BJ (cell line): ENCODE results near the gene SKA3. TPM values are rescaled to one million over a fixed set of nuclear protein-coding genes. Genes with fewer than 3 reads are reported as not detected.
"Not testable (repeated sequence)": the region's sequence is repeated elsewhere in the genome, so short reads cannot be mapped to it uniquely, and the experiment has no call there.

Source experiments
- CTCF ChIA-PET: fragments of 350-600 bp; formaldehyde crosslinking; extraction: SDS; loops from one replicate; lab custom pipeline; 2021; ENCODE audit warnings: antibody characterized with exemption, inconsistent platforms; lab: Yijun Ruan, JAX
- POLR2A ChIA-PET: fragments of 300-600 bp; sonication (Branson Sonifier 250); formaldehyde crosslinking; extraction: SDS; loops from one replicate; lab custom pipeline; 2021; ENCODE audit warnings: antibody characterized with exemption; lab: Charles Lee
- DNase-seq: peaks from one replicate; pipeline ENCODE4 v3.0.0-alpha.2; 2011; ENCODE audit warnings: low read depth
- H3K27me3 ChIP-seq: 2 replicates; pipeline ENCODE4 v1.6.0; 2011; ENCODE audit warnings: low read length; ENCODE audit not compliant: control insufficient read depth, insufficient read depth
- H3K36me3 ChIP-seq: 2 replicates; pipeline ENCODE4 v1.5.1; 2011; ENCODE audit warnings: low read length; ENCODE audit not compliant: control insufficient read depth, insufficient read depth
- H3K4me3 ChIP-seq: 2 replicates; pipeline ENCODE4 v1.5.1; 2011; ENCODE audit warnings: low read depth, mild to moderate bottlenecking, control low read depth, low read length
- polyA minus RNA-seq: library from RNA; depleted of rRNA, polyadenylated mRNA; stranded (reverse); fragments of >200 nt; gene quantifications from 2 replicates; pipeline ENCODE4 v1.2.3, GENCODE V29; 2011; rRNA and poly(A)+ RNA removed
- polyA plus RNA-seq: library from polyadenylated mRNA; depleted of rRNA; stranded (reverse); fragments of >200 nt; gene quantifications from 2 replicates; pipeline ENCODE4 v1.2.3, GENCODE V29; 2011; rRNA removed
- TF ChIP-seq, protein P1 (sequence below): IDR thresholded peaks from 2 replicates; pipeline ENCODE4 v1.5.1; 2011; ENCODE audit warnings: low read depth, mild to moderate bottlenecking, control low read depth, inconsistent platforms, low read length, moderate library complexity; ENCODE audit not compliant: insufficient read depth

SKA3 gene
- polyA plus RNA-seq (5.9 and 9.7 TPM in 2 replicates), polyA minus RNA-seq (5.3 and 6.3 TPM in 2 replicates)

GRCh38 chr13:21176215-21176981 lies at the start of gene SKA3, which contains the start of gene MRPL57:
Gene SKA3, minus strand, starts transcription at chr13:21176552. Its CDS starts 75 bp downstream, at chr13:21176477.
Gene MRPL57, plus strand, starts transcription at chr13:21176658. Its CDS starts 259 bp downstream, at chr13:21176917.
- TF ChIP-seq, protein P1, sequence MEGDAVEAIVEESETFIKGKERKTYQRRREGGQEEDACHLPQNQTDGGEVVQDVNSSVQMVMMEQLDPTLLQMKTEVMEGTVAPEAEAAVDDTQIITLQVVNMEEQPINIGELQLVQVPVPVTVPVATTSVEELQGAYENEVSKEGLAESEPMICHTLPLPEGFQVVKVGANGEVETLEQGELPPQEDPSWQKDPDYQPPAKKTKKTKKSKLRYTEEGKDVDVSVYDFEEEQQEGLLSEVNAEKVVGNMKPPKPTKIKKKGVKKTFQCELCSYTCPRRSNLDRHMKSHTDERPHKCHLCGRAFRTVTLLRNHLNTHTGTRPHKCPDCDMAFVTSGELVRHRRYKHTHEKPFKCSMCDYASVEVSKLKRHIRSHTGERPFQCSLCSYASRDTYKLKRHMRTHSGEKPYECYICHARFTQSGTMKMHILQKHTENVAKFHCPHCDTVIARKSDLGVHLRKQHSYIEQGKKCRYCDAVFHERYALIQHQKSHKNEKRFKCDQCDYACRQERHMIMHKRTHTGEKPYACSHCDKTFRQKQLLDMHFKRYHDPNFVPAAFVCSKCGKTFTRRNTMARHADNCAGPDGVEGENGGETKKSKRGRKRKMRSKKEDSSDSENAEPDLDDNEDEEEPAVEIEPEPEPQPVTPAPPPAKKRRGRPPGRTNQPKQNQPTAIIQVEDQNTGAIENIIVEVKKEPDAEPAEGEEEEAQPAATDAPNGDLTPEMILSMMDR: no peak
- H3K36me3 ChIP-seq: peaks cover 3% of the 10 kb centered on the region; the same call in 1 of the 2 replicates
- no peaks in the 10 kb centered on the region for H3K27me3 ChIP-seq
- H3K4me3 ChIP-seq: peak within 1 kb of the TSS; percentile 78
- ChIA-PET POLR2A (no interaction called here), CTCF (interaction anchor here (0.8 to 2.8 kb wide), 3 partner anchors 11 to 232 kb away, joined by 3 to 11 read pairs (median 9); no protein-coding TSS in a partner anchor)
- peak; percentile 50 for DNase-seq

DNA sequence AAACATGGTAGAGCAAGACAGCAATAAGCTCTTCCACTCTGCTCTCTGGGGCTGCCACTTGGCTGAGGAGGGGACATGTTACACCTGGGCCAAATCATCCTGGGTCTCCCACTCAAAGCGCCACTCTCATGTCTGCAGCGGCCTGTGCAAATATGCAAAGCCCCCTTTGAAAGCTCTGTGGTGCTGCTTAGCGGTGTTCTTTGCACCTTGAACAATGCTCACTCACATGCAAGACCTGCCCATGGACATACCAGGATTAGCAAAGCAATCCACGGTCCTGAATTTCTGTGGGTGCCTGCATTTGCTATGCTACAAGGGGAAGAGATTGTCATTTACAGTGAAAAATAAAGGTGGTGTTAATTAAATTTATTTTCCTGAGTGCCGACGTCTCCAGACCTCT lies 48.7 kb upstream of the SKA3 start:
- H3K27me3 ChIP-seq: peaks cover 1% of the 10 kb centered on the region; the same call in 1 of the 2 replicates
- ChIA-PET POLR2A (no interaction called here), CTCF (no interaction called here)
- TF ChIP-seq, protein P1: no peak
- no peak overlapping the region for H3K4me3 ChIP-seq
- DNase-seq: no peak
- no peaks in the 10 kb centered on the region for H3K36me3 ChIP-seq

GRCh38 chr13:21221268-21221667 lies 44.9 kb upstream of the SKA3 start:
- DNase-seq: no peak
- TF ChIP-seq, protein P1: no peak
- CTCF ChIA-PET: no interaction called here
- POLR2A ChIA-PET: no interaction called here
- no peaks in the 10 kb centered on the region for H3K36me3 ChIP-seq
- H3K27me3 ChIP-seq: peaks cover 1% of the 10 kb centered on the region; the same call in 1 of the 2 replicates
- no peak overlapping the region for H3K4me3 ChIP-seq

- POLR2A ChIA-PET, H3K27me3 ChIP-seq, H3K4me3 ChIP-seq, DNase-seq, H3K36me3 ChIP-seq: not testable (repeated sequence)
- CTCF ChIA-PET: interaction anchor here (1.2 kb wide), 1 partner anchor 21 kb away, joined by 3 read pairs; no protein-coding TSS in a partner anchor
Observed at GRCh38 chr13:21219716-21220115, 43.4 kb upstream of the SKA3 start.

DNA sequence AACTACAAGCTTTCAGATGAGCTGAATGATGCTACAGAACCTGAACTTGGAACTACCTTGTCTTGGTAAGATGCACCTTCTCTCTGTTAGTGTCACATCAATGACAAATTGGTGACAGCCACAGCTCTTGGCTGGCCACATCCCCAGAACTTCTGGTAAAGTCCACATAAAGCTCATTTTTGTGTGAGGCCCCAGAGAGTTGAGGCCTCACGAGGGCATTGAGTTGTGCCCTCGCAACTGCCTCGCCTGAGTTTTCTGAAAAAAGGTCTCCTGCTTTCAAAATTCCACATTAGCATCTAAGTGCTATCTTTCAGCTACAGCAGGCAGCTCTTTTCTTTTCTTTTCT lies 42.7 kb upstream of the SKA3 start:
- TF ChIP-seq, protein P1: no peak
- no peak overlapping the region for H3K4me3 ChIP-seq
- no peak for DNase-seq
- CTCF ChIA-PET: interaction anchor here (0.9 to 1.5 kb wide), 2 partner anchors 14 to 29 kb away, joined by 3 read pairs; no protein-coding TSS in a partner anchor
- H3K36me3 ChIP-seq: no peaks in the 10 kb centered on the region
- POLR2A ChIA-PET: no interaction called here
- H3K27me3 ChIP-seq: 0 out of 2 replicates have a peak, but pooled peaks cover under 1% of the 10 kb centered on the region
